Kidney tubule cell (primary cell): ENCODE results near the gene EGF.
"Not testable (repeated sequence)": the region's sequence is repeated elsewhere in the genome, so short reads cannot be mapped to it uniquely, and the experiment has no call there.

Experiments used
- DNase-seq: peaks from one replicate; pipeline ENCODE4 v3.0.0-alpha.2; 2018; ENCODE audit warnings: low spot score

The EGF gene

DNA sequence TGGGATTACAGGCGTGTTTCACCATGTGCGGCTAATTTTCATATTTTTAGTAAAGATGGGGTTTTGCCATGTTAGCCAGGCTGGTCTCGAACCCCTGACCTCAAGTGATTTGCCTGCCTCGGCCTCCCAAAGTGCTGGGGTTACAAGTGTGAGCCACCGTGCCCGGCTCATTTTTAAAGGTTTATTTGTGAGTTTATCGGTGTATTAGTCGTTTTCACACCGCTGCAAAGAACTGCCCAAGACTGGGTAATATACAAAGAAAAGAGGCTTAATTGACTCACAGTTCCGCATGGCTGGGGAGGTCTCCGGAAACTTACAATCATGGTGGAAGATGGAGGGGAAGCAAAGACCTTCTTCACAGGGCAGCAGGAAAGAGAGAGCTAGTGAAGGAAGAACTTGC lies 126.5 kb downstream of the EGF start:
- not testable (repeated sequence) for DNase-seq

DNA sequence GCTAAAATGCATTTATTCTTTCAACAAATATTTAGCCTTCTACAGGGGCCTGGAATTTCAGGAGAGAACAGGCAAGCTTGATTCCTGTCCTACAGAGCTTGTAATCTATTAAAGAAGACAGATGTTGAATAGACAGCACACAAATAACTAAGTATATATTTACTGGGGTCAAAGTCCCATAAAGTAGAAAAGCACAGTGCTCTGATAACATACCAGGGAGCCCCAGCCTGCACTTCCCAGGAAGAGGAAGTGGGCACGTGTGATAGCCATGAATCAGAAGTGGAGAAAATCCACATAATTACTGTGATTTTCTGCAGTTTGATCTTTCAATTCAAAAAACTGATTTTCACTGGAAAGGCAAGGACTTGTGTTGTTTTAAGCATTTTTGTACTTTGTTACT lies 129.1 kb downstream of the EGF start:
- no peak for DNase-seq

GRCh38 chr4:110042545-110043517 lies 130.1 kb downstream of the EGF start:
- DNase-seq = no peak

GRCh38 chr4:110046588-110047049 lies 133.9 kb downstream of the EGF start:
- DNase-seq = no peak

- DNase-seq = peak; percentile 31
Observed at GRCh38 chr4:110049951-110050925, 137.6 kb downstream of the EGF start.

GRCh38 chr4:110055158-110055768 lies 142.6 kb downstream of the EGF start:
- DNase-seq = peak; percentile 87

DNA sequence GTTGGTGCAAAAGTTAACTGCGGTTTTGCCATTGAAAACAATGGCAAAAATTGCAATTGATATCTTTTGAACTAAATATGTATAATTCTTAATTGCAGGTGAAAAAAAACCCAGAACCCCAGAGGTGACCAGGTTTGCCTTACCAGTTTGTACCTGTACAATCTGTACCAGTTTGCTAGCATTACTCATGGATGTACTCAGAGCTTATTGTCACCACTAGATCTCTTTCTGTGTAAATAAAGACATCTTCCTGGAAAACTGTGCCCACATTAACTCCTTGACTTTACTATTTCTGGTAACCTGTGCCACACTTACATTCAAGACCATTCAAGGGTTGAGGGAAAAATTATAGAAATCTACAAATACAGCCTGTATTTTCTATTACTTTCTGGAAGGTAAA lies 146.0 kb downstream of the EGF start:
- no peak for DNase-seq

GRCh38 chr4:110059556-110060191 lies 147.0 kb downstream of the EGF start:
- no peak for DNase-seq

- DNase-seq = no peak
Observed at GRCh38 chr4:110061076-110061475, 148.4 kb downstream of the EGF start.
